Fibroblast of pulmonary artery (primary cell): Measurements from ENCODE around the gene PXN.

ENCODE experiments used
- DNase-seq: peaks from one replicate; pipeline ENCODE4 v3.0.0-alpha.2; 2010; ENCODE audit warnings: low read depth
- H3K4me3 ChIP-seq: replicated peaks from 2 replicates; pipeline ENCODE4 v1.5.1; 2011; ENCODE audit warnings: low read depth, mild to moderate bottlenecking, control low read depth, low read length, moderate library complexity
- TF ChIP-seq, protein P1 (sequence below): IDR thresholded peaks from 2 replicates; pipeline ENCODE4 v1.5.1; 2011; ENCODE audit warnings: mild to moderate bottlenecking, control low read depth, low read length, inconsistent platforms; ENCODE audit errors: missing control alignments

The PXN gene

GRCh38 chr12:120221576-120221900 is 44.0 kb downstream of the PXN start:
- TF ChIP-seq, protein P1, sequence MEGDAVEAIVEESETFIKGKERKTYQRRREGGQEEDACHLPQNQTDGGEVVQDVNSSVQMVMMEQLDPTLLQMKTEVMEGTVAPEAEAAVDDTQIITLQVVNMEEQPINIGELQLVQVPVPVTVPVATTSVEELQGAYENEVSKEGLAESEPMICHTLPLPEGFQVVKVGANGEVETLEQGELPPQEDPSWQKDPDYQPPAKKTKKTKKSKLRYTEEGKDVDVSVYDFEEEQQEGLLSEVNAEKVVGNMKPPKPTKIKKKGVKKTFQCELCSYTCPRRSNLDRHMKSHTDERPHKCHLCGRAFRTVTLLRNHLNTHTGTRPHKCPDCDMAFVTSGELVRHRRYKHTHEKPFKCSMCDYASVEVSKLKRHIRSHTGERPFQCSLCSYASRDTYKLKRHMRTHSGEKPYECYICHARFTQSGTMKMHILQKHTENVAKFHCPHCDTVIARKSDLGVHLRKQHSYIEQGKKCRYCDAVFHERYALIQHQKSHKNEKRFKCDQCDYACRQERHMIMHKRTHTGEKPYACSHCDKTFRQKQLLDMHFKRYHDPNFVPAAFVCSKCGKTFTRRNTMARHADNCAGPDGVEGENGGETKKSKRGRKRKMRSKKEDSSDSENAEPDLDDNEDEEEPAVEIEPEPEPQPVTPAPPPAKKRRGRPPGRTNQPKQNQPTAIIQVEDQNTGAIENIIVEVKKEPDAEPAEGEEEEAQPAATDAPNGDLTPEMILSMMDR, result no peak
- DNase-seq, result no peak
- no peak overlapping the region for H3K4me3 ChIP-seq

GRCh38 chr12:120220838-120221575 is 44.5 kb downstream of the PXN start:
- no peak for DNase-seq
- TF ChIP-seq, protein P1, result no peak
- no peak overlapping the region for H3K4me3 ChIP-seq

DNA sequence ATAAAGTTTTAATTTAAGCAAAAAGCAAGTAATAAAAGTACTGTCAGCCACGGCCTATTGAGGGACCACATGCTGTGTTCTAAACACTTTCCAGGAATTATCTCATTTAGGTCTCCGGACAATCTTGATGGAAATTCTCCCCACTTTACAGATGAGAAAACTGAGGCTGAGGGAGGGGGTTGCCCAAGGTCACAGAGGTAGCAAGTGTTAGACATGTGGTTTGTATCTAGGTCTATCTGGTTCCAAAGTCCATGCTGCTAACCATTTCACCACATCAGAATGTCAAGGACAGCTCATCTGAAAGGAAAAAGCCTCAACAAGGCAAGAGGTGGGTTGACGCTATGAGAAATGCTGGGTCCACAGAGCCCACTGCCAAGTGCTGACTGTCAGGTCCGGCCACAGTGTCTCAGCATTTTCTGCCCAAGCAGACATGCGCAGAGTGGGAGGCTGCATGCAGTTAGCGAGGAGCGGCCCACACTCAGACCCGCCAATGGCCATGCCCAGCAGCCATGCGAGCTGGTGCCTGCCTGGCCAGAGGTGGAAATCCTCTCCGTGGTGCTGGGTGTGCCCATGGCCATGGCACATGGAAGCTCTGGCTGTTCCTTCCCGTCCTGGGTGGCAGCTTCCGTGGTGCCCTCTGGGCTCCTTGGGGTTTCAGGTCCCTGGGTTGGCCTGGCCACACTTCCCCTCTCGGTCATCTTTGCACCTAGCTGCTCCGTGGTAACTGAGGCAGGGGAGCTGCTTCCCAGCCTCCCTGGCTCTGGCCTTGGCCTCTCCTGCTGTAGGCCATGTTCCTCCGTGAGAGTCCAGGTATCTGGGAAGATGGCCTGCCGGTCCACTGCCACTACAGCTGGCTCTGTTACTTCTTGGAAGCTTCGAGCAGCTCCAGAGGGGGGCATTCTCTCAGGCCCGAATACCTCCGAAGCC is 46.6 kb downstream of the PXN start:
- TF ChIP-seq, protein P1, result no peak
- DNase-seq, result no peak
- H3K4me3 ChIP-seq, result no peak overlapping the region

DNA sequence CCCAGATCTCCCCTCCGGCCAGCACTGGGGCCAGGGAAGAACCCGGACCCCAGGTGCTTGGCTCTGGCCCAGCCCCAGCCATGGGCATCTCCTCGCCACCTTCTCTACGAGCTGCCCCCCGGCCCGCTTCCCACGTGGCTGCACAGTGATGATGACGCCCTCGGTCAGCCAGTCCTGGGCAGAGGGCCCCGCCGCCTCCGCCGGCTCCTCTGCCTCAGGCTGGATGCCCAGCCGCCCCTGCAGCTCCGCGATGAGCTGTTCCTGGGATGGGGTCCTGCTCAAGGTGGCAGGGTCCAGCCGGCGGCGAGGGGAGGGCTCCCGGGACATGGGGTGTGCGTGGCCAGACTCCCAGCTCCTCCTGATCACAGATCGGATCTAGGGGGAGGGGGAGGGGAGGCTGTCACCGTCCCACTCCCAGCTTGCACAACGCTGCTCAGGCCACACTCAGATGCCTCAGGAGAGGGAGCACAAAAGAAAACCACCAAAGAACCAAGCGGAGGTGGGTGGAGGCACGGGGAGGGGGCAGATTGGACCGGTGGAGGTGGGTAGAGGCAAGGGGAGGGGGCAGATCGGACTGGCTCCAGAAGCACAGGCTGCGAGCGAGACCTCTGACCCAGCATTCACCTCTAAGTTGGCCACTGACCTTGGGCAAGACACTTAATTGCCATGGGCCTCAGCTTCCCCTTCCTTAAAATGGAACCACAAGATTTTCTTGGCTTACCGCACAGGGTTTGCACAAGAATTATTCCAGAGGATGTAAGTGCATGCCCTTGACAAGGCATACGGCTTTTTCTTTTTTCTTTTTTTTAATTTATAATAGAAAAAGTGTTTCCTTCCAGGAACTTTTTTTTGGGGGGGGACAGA is 48.6 kb downstream of the PXN start:
- TF ChIP-seq, protein P1, result no peak
- DNase-seq, result no peak
- no peak overlapping the region for H3K4me3 ChIP-seq

- TF ChIP-seq, protein P1, result no peak
- DNase-seq, result no peak
- no peak overlapping the region for H3K4me3 ChIP-seq
These were observed 49.5 kb downstream of the PXN start for GRCh38 chr12:120215766-120216735.

- no peak overlapping the region for H3K4me3 ChIP-seq
- DNase-seq, result no peak
- TF ChIP-seq, protein P1, result no peak
These were observed 50.2 kb downstream of the PXN start for GRCh38 chr12:120215357-120215735.
